ENCODE data around the gene CLTC. TPM values are rescaled to one million over a fixed set of nuclear protein-coding genes. Genes with fewer than 3 reads are reported as not detected.

The CLTC gene
- polyA plus RNA-seq, 1 experiment: 441 TPM

- Histone ChIP-seq H3K9me3 (ENCODE audit: control insufficient read depth, insufficient read depth, low read length) (no peaks in the 10 kb centered on the region), H3K27me3 (ENCODE audit: control insufficient read depth, insufficient read depth, low read length) (no peaks in the 10 kb centered on the region), H3K4me3 (ENCODE audit: low read depth, low read length) (no peak overlapping the region), H3K27ac (ENCODE audit: low read depth, low read length) (no peak overlapping the region)
- DNase-seq (ENCODE audit: low read depth, low spot score): no peak
- TF ChIP-seq, protein P1, sequence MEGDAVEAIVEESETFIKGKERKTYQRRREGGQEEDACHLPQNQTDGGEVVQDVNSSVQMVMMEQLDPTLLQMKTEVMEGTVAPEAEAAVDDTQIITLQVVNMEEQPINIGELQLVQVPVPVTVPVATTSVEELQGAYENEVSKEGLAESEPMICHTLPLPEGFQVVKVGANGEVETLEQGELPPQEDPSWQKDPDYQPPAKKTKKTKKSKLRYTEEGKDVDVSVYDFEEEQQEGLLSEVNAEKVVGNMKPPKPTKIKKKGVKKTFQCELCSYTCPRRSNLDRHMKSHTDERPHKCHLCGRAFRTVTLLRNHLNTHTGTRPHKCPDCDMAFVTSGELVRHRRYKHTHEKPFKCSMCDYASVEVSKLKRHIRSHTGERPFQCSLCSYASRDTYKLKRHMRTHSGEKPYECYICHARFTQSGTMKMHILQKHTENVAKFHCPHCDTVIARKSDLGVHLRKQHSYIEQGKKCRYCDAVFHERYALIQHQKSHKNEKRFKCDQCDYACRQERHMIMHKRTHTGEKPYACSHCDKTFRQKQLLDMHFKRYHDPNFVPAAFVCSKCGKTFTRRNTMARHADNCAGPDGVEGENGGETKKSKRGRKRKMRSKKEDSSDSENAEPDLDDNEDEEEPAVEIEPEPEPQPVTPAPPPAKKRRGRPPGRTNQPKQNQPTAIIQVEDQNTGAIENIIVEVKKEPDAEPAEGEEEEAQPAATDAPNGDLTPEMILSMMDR (IDR thresholded peaks at IDR 0.05; ENCODE audit: low read depth, low read length): no peak
- ChIA-PET POLR2A (no interaction called here), CTCF (no interaction called here)
Measured at GRCh38 chr17:59723607-59724006, 103.9 kb downstream of the CLTC start.

DNA sequence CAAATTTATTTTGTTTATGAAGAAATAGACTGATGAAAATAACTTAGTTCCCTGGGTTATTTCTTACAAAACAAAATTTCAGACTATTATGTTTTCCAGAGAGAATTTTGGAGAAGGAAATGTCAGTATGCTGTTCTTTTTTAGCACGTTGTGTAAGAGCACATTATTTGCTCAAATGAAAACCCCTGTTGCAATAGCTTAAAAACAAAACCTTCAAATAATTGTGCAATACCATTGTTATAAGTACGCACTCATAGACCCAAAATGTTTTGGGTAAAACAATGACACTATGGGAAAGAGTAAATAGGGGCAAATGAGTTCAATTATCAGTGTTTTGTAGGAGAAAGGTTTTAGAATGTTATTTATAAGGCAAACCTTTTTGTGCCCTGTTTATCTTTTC lies 106.0 kb downstream of the CLTC start:
- Histone ChIP-seq H3K27me3 (ENCODE audit: control insufficient read depth, insufficient read depth, low read length) (no peaks in the 10 kb centered on the region), H3K4me3 (ENCODE audit: low read depth, low read length) (no peak overlapping the region), H3K27ac (ENCODE audit: low read depth, low read length) (no peak overlapping the region), H3K9me3 (ENCODE audit: control insufficient read depth, insufficient read depth, low read length) (no peaks in the 10 kb centered on the region)
- DNase-seq (ENCODE audit: low read depth, low spot score): no peak
- ChIA-PET POLR2A (no interaction called here), CTCF (interaction anchor here (1.2 kb wide), 1 partner anchor 144 kb away, joined by 4 read pairs; no protein-coding TSS in a partner anchor)
- TF ChIP-seq, protein P1 (IDR thresholded peaks at IDR 0.05; ENCODE audit: low read depth, low read length): no peak

DNA sequence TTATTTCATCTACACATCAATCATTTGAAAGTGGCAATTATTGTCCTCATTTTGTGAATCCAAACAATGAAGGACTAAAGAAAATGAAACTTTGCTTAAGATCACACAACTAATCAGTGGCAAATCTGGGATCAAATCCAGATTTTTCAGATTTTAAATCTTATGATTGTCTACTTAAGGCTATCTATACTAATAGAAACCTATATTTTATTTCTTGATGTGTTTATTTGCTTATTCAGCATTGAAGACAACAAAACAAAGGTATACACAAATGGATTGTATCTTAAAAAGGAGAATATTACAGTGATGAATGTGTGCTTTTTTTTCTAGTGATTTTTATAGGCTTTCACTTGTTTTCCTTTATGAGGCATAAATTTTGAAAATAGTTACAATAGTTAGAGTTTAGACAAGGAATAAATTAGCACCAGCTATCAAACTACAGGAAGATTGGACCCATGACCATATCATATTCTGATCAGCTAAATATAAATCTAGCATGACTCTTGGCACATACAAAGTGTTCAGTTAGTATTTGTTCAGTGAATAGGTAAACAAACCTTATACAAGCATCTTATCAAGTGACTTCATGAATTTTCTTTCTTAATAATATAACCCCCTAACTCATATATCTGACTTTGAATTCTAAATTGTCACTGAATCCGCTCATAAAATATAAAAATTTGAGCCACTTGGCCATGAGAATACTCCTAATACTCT lies 108.3 kb downstream of the CLTC start:
- DNase-seq (ENCODE audit: low read depth, low spot score): no peak
- no peak overlapping the region for H3K27ac ChIP-seq (ENCODE audit: low read depth, low read length)
- TF ChIP-seq, protein P1 (IDR thresholded peaks at IDR 0.05; ENCODE audit: low read depth, low read length): no peak
- no peaks in the 10 kb centered on the region for H3K27me3 ChIP-seq (ENCODE audit: control insufficient read depth, insufficient read depth, low read length)
- H3K9me3 ChIP-seq (ENCODE audit: control insufficient read depth, insufficient read depth, low read length): no peaks in the 10 kb centered on the region
- H3K4me3 ChIP-seq (ENCODE audit: low read depth, low read length): no peak overlapping the region
- ChIA-PET POLR2A (no interaction called here), CTCF (interaction anchor here (1.7 kb wide), 1 partner anchor 18 kb away, joined by 4 read pairs; no protein-coding TSS in a partner anchor)

GRCh38 chr17:59730268-59730834 lies 110.7 kb downstream of the CLTC start:
- ChIA-PET POLR2A (no interaction called here), CTCF (no interaction called here)
- no peak overlapping the region for H3K27ac ChIP-seq (ENCODE audit: low read depth, low read length)
- TF ChIP-seq, protein P1 (IDR thresholded peaks at IDR 0.05; ENCODE audit: low read depth, low read length): no peak
- DNase-seq (ENCODE audit: low read depth, low spot score): no peak
- H3K27me3 ChIP-seq (ENCODE audit: control insufficient read depth, insufficient read depth, low read length): no peaks in the 10 kb centered on the region
- no peak overlapping the region for H3K4me3 ChIP-seq (ENCODE audit: low read depth, low read length)
- H3K9me3 ChIP-seq (ENCODE audit: control insufficient read depth, insufficient read depth, low read length): no peaks in the 10 kb centered on the region

DNA sequence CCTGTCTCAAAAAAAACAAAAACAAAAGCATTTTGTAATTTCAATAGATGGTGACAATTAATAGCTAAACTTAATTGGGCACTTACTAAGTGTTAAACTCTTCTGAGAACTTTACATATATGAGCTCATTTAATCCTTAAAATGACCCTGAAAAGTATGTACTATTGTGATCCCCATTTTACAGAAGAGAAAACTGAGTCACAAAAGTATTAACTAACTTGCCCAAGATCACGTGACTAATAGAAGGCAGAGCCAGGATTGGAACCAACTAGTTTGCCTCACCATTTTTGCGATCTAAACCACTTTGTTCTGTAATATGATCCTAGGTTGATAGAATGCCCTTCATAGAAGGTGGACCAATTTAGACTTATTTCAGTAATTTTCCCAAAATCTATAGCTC lies 114.0 kb downstream of the CLTC start:
- ChIA-PET CTCF (interaction anchor here (0.8 to 1.7 kb wide), 5 partner anchors 14 to 303 kb away, joined by 3 to 8 read pairs (median 3); no protein-coding TSS in a partner anchor), POLR2A (no interaction called here)
- Histone ChIP-seq H3K9me3 (ENCODE audit: control insufficient read depth, insufficient read depth, low read length) (no peaks in the 10 kb centered on the region), H3K27ac (ENCODE audit: low read depth, low read length) (no peak overlapping the region), H3K27me3 (ENCODE audit: control insufficient read depth, insufficient read depth, low read length) (no peaks in the 10 kb centered on the region), H3K4me3 (ENCODE audit: low read depth, low read length) (no peak overlapping the region)
- TF ChIP-seq, protein P1 (IDR thresholded peaks at IDR 0.05; ENCODE audit: low read depth, low read length): no peak
- DNase-seq (ENCODE audit: low read depth, low spot score): no peak

Measured in AG04450 (cell line).